HCT116 (cell line): ENCODE data around the gene SLC6A17. TPM values are rescaled to one million over a fixed set of nuclear protein-coding genes. Genes with fewer than 3 reads are reported as not detected.
A peak's percentile ranks its signal among the peaks of the same experiment; 100 is the strongest.

Source experiments
- ATAC-seq: fragments of 200-7000 bp; cut with Tn5 transposase; 2 replicates; pipeline ENCODE4 v1.9.1; 2020; ENCODE audit warnings: mild to moderate bottlenecking, moderate library complexity
- BruUV-seq: library from RNA; stranded (reverse); fragments of 400-500 nt; replicated peaks from 2 replicates; lab custom pipeline; 2021; lab: Mats Ljungman, UMichigan
- CTCF ChIA-PET: fragments of 300-600 bp; sonication (Branson Sonifier 250); formaldehyde crosslinking; loops from one replicate; lab custom pipeline; 2021; ENCODE audit warnings: antibody characterized with exemption; lab: Charles Lee
- POLR2A ChIA-PET: fragments of 300-600, 350-600 bp; sonication (Branson Sonifier 250); formaldehyde crosslinking; loops from one replicate; lab custom pipeline; 2021; ENCODE audit warnings: antibody characterized with exemption; lab: Charles Lee
- RAD21 ChIA-PET, 2 experiments: fragments of 300-600 bp; sonication (Branson Sonifier 250); formaldehyde crosslinking; loops; one replicate each; lab custom pipeline; 2023; ENCODE audit warnings: low total read pairs in 2 of 2; ENCODE audit not compliant: uncharacterized antibody in 2 of 2, unreplicated experiment in 2 of 2, low non-redundant PET in 1 of 2; lab: Charles Lee
- DNase-seq: peaks from one replicate; pipeline ENCODE4 v3.0.0-alpha.2; 2010; ENCODE audit warnings: low read depth, low spot score
- H2AFZ ChIP-seq: fragments of 200-600 bp; shearing (Covaris generic), sonication (generic); 2 replicates; pipeline ENCODE4 v1.6.1; 2017; ENCODE audit warnings: low read depth, mixed run types, mixed read lengths, antibody characterized with exemption, low read length; ENCODE audit not compliant: poor library complexity, severe bottlenecking
- H3K27ac ChIP-seq: 2 replicates; pipeline ENCODE4 v1.5.1; 2012; ENCODE audit warnings: low read depth, low read length
- H3K27me3 ChIP-seq: fragments of 200-600 bp; sonication (generic); 2 replicates; pipeline ENCODE4 v1.6.1; 2016; ENCODE audit warnings: mixed run types, low read length, mixed read lengths; ENCODE audit not compliant: insufficient read depth
- H3K36me3 ChIP-seq, 2 experiments: fragments of 200-500 bp in 1 of 2; fragments of 200-600 bp in 1 of 2; sonication (Bioruptor generic) in 1 of 2; sonication (generic) in 1 of 2; 2 replicates each; pipeline versions ENCODE4 v1.5.1 to v1.6.1; 2014 to 2016; ENCODE audit warnings: low read length in 2 of 2, inconsistent platforms in 1 of 2, mixed read lengths in 1 of 2, mixed run types in 1 of 2; ENCODE audit not compliant: insufficient read depth in 2 of 2, control insufficient read depth in 1 of 2
- H3K4me1 ChIP-seq, 2 experiments: fragments of 200-600 bp in 1 of 2; sonication (generic) in 1 of 2; 2 replicates each; pipeline versions ENCODE4 v1.5.1 to v1.6.1; 2012 to 2017; ENCODE audit warnings: low read length in 2 of 2, inconsistent platforms in 1 of 2, mild to moderate bottlenecking in 1 of 2, mixed read lengths in 1 of 2, mixed run types in 1 of 2, moderate library complexity in 1 of 2; ENCODE audit not compliant: insufficient read depth in 2 of 2, control insufficient read depth in 1 of 2
- H3K4me2 ChIP-seq: fragments of 200-600 bp; sonication (generic); 2 replicates; pipeline ENCODE4 v1.6.1; 2017; ENCODE audit warnings: mixed run types, low read length, mixed read lengths
- H3K4me3 ChIP-seq, 2 experiments: fragments of 200-600 bp in 1 of 2; sonication (generic) in 1 of 2; replicated peaks in 1 of 2; 2 replicates each; pipeline ENCODE4 v1.5.1; 2011 to 2016; ENCODE audit warnings: low read length in 2 of 2, control low read depth in 1 of 2, low read depth in 1 of 2, mild to moderate bottlenecking in 1 of 2, mixed read lengths in 1 of 2, mixed run types in 1 of 2
- H3K79me2 ChIP-seq: fragments of 200-600 bp; sonication (generic); 2 replicates; pipeline ENCODE4 v1.6.1; 2017; ENCODE audit warnings: mild to moderate bottlenecking, mixed run types, low read length, moderate library complexity, mixed read lengths; ENCODE audit not compliant: insufficient read depth
- H3K9ac ChIP-seq: fragments of 200-600 bp; sonication (generic); 2 replicates; pipeline ENCODE4 v1.6.1; 2016; ENCODE audit warnings: low read length, mixed read lengths
- H3K9me2 ChIP-seq: fragments of 200-600 bp; sonication (generic), shearing (Covaris generic); 2 replicates; pipeline ENCODE4 v1.6.1; 2017; ENCODE audit warnings: mixed run types, mild to moderate bottlenecking, moderate library complexity; ENCODE audit not compliant: insufficient read depth
- H3K9me3 ChIP-seq, 2 experiments: fragments of 200-500 bp in 1 of 2; fragments of 200-600 bp in 1 of 2; sonication (Bioruptor generic) in 1 of 2; sonication (generic) in 1 of 2; 2 replicates each; pipeline ENCODE4 v1.6.1; 2014 to 2017; ENCODE audit warnings: low read length in 2 of 2, mixed read lengths in 2 of 2, inconsistent platforms in 1 of 2, low read depth in 1 of 2, mild to moderate bottlenecking in 1 of 2, mixed run types in 1 of 2, moderate library complexity in 1 of 2; ENCODE audit not compliant: control insufficient read depth in 1 of 2, insufficient read depth in 1 of 2
- H4K20me1 ChIP-seq: fragments of 200-600 bp; sonication (generic), shearing (Covaris generic); 2 replicates; pipeline ENCODE4 v1.6.1; 2017; ENCODE audit warnings: mixed run types, mild to moderate bottlenecking, moderate library complexity; ENCODE audit not compliant: insufficient read depth
- EGR1 ChIP-seq: IDR thresholded peaks from 2 replicates; pipeline ENCODE4 v1.6.1; 2012; ENCODE audit warnings: low read depth
- FOSL1 ChIP-seq: IDR thresholded peaks from 2 replicates; pipeline ENCODE4 v1.6.1; 2012; ENCODE audit warnings: low read depth
- MAX ChIP-seq: IDR thresholded peaks from 2 replicates; pipeline ENCODE4 v1.6.1; 2012
- POLR2A ChIP-seq: IDR thresholded peaks from 2 replicates; pipeline ENCODE4 v1.7.0; 2011; ENCODE audit warnings: borderline replicate concordance; ENCODE audit not compliant: insufficient read depth, insufficient read length; ENCODE audit errors: extremely low read depth
- POLR2AphosphoS5 ChIP-seq: IDR thresholded peaks from 2 replicates; pipeline ENCODE4 v1.6.1; 2011; ENCODE audit warnings: mild to moderate bottlenecking, low read depth, low read length, moderate library complexity
- TCF7L2 ChIP-seq: IDR thresholded peaks from 2 replicates; pipeline ENCODE4 v1.7.0; 2011; ENCODE audit warnings: borderline replicate concordance, inconsistent platforms; ENCODE audit not compliant: insufficient read depth, insufficient read length; ENCODE audit errors: extremely low read depth
- YY1 ChIP-seq: IDR thresholded peaks from 2 replicates; pipeline ENCODE4 v1.6.1; 2011; ENCODE audit warnings: low read length, low read depth, moderate library complexity, mild to moderate bottlenecking; ENCODE audit not compliant: insufficient replicate concordance; ENCODE audit errors: extremely low read depth
- ZBTB33 ChIP-seq: IDR thresholded peaks from 2 replicates; pipeline ENCODE4 v1.6.1; 2011; ENCODE audit warnings: mild to moderate bottlenecking, low read length, moderate library complexity; ENCODE audit not compliant: insufficient replicate concordance; ENCODE audit errors: extremely low read depth
- ZFX ChIP-seq: fragments of 450-650 bp; IDR thresholded peaks from 2 replicates; pipeline ENCODE4 v1.6.1; 2017
- intact Hi-C: fragments of 100-400 bp; cut with micrococcal nuclease; formaldehyde crosslinking; loops from 2 replicates; pipeline ENCODE4 v1.10.0; 2022
- total RNA-seq: library from RNA; stranded (reverse); gene quantifications from one replicate; pipeline ENCODE4 v1.2.1, GENCODE V29; 2021; ENCODE audit not compliant: unreplicated experiment

Gene SLC6A17
- total RNA-seq, 1 experiment from 2014 or later = 10.5 TPM

- no peaks in the 10 kb centered on the region for H3K9me2 ChIP-seq
- TF ChIP-seq POLR2A (no peak), TCF7L2 (peak; percentile 9), POLR2AphosphoS5 (peak; percentile 61)
- TF ChIP-seq, all 23 proteins: peak for 2
- no peaks in the 10 kb centered on the region for H3K36me3 ChIP-seq
- peak within 1 kb of the TSS; percentile 83 for H3K27ac ChIP-seq
- peak within 1 kb of the TSS; percentile 82 for H2AFZ ChIP-seq
- intact Hi-C loops = no loop called here
- CTCF ChIA-PET = interaction anchor here (0.6 to 5.3 kb wide), 9 partner anchors 13 to 286 kb away, joined by 3 to 206 read pairs (median 6); no protein-coding TSS in a partner anchor
- no peaks in the 10 kb centered on the region for H3K9me3 ChIP-seq
- peaks cover 0 to 23% of the 10 kb centered on the region in 2 experiments; a peak in 2 of 4 replicates for H3K4me1 ChIP-seq
- peak; percentile 90 for ATAC-seq
- peaks cover 2% of the 10 kb centered on the region; the same call in 1 of the 2 replicates for H3K79me2 ChIP-seq
- RAD21 ChIA-PET = interaction anchor here (1.2 to 4.8 kb wide), 4 partner anchors 100 to 250 kb away, joined by 4 to 62 read pairs (median 40); no protein-coding TSS in a partner anchor
- peak within 1 kb of the TSS; percentile 57 to 74 for H3K4me3 ChIP-seq
- peak within 1 kb of the TSS; percentile 99 for H3K4me2 ChIP-seq
- H4K20me1 ChIP-seq = no peaks in the 10 kb centered on the region
- no TSS peak for BruUV-seq
- peak within 1 kb of the TSS; percentile 81 for H3K9ac ChIP-seq
- H3K27me3 ChIP-seq = no peaks in the 10 kb centered on the region
- DNase-seq = peak; percentile 56
- POLR2A ChIA-PET = interaction anchor here (0.7 to 2.8 kb wide), 2 partner anchors 102 to 402 kb away, joined by 4 to 18 read pairs; no protein-coding TSS in a partner anchor
Measured at GRCh38 chr1:110209715-110210603, 59.7 kb downstream of the SLC6A17 start, which contains the start of gene KCNC4. Gene KCNC4 (plus strand): TSS chr1:110210314. CDS start chr1:110211500, 1,186 bp downstream.

GRCh38 chr1:110210604-110211495 lies 60.6 kb downstream of the SLC6A17 start:
- intact Hi-C loops = no loop called here
- Histone ChIP-seq H4K20me1 (no peaks in the 10 kb centered on the region), H3K4me1 (peaks cover 0 to 23% of the 10 kb centered on the region in 2 experiments; a peak in 2 of 4 replicates), H3K27ac (peak overlapping the region; percentile 83), H3K9me3 (no peaks in the 10 kb centered on the region), H2AFZ (peak overlapping the region; percentile 11), H3K36me3 (no peaks in the 10 kb centered on the region), H3K27me3 (no peaks in the 10 kb centered on the region), H3K79me2 (peaks cover 5% of the 10 kb centered on the region; the same call in 1 of the 2 replicates), H3K4me3 (peak overlapping the region; percentile 57 to 74), H3K9ac (peak overlapping the region; percentile 81), H3K9me2 (no peaks in the 10 kb centered on the region), H3K4me2 (peak overlapping the region; percentile 99)
- TF ChIP-seq ZBTB33 (no peak), EGR1 (peak; percentile 55; the same call in 1 of the 2 replicates), YY1 (no peak), ZFX (peak; percentile 46; the same call in 1 of the 2 replicates), MAX (peak; percentile 85), POLR2AphosphoS5 (0 out of 2 replicates have a peak, but pooled peaks have one; percentile 16), FOSL1 (no peak)
- RAD21 ChIA-PET = interaction anchor here in 1 of 2 experiments (1.2 to 4.8 kb wide), 2 partner anchors 102 to 250 kb away, joined by 3 to 47 read pairs; no protein-coding TSS in a partner anchor
- BruUV-seq = TSS peak; percentile 34
- DNase-seq = no peak
- peak; percentile 33 for ATAC-seq
- POLR2A ChIA-PET = no interaction called here
- CTCF ChIA-PET = interaction anchor here (1.8 to 5.3 kb wide), 4 partner anchors 103 to 285 kb away, joined by 6 to 206 read pairs (median 99); no protein-coding TSS in a partner anchor
